RWPE2 (cell line): Measurements from ENCODE around the gene EXOC7.

Experiments used
- ATAC-seq: fragments of 200-7000 bp; cut with Tn5 transposase; 3 replicates; pipeline ENCODE4 v1.9.1; 2021; ENCODE audit warnings: low read depth
- DNase-seq: peaks from one replicate; pipeline ENCODE4 v3.0.0-alpha.2; 2020; ENCODE audit warnings: low spot score
- H3K27ac ChIP-seq: fragments of 450-650 bp; 2 replicates; pipeline ENCODE4 v1.5.1; 2017; ENCODE audit warnings: mild to moderate bottlenecking; ENCODE audit not compliant: poor library complexity, severe bottlenecking
- H3K27me3 ChIP-seq: fragments of 250-450 bp; sonication (Bioruptor Pico); 2 replicates; pipeline ENCODE4 v1.5.1; 2021; ENCODE audit warnings: mild to moderate bottlenecking, moderate library complexity; ENCODE audit not compliant: insufficient read depth, poor library complexity, severe bottlenecking
- H3K36me3 ChIP-seq: fragments of 250-450 bp; sonication (Bioruptor Pico); 2 replicates; pipeline ENCODE4 v1.5.1; 2020; ENCODE audit warnings: low read depth, mild to moderate bottlenecking, moderate library complexity
- H3K4me1 ChIP-seq: fragments of 250-450 bp; sonication (Bioruptor Pico); 2 replicates; pipeline ENCODE4 v1.5.1; 2021; ENCODE audit warnings: mild to moderate bottlenecking, moderate library complexity; ENCODE audit not compliant: insufficient read depth, poor library complexity, severe bottlenecking
- H3K4me3 ChIP-seq: fragments of 250-450 bp; sonication (Bioruptor Pico); 2 replicates; pipeline ENCODE4 v1.5.1; 2021; ENCODE audit warnings: mild to moderate bottlenecking, moderate library complexity; ENCODE audit not compliant: severe bottlenecking
- H3K9me3 ChIP-seq: fragments of 250-450 bp; sonication (Bioruptor Pico); 2 replicates; pipeline ENCODE4 v1.5.1; 2021; ENCODE audit warnings: mild to moderate bottlenecking, moderate library complexity; ENCODE audit not compliant: severe bottlenecking
- CTCF ChIP-seq: fragments of 450-650 bp; IDR thresholded peaks from one replicate; pipeline ENCODE4 v1.5.1; 2017; ENCODE audit warnings: mild to moderate bottlenecking, moderate library complexity; ENCODE audit not compliant: poor library complexity, severe bottlenecking

Gene EXOC7

DNA sequence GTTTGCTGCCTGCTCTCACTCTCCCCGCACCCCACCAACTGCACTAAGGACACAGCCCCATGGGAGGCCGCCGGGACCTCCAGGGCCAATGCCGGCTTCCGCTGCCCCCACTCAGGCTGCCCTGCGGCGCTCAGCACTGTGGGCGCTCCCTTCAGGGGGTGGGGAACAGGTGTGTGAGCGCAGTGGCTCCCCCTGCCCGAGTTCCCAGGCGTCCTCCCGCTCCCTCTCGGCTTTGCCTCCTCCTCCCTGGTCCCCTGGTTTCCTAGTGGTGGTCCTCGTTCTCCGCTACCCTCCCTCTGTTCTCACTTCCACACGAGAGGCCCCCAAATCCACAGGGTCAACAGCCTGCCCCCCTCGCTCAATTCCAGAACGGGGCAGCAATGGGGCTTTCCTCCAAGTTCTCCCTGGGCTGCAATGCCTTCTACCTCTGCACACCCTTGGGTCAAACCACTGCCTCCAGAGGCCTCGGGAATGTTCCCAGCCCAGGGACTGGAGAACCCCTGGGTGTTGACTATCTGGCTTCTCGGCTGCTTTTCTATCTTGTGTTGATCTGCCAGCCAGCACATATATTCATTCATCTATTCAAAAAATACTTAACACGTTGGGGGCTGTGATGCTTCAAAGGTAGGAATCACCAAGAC, 27.6 kb upstream of the EXOC7 start:
- Histone ChIP-seq H3K27me3 (no peaks in the 10 kb centered on the region), H3K4me1 (peaks cover 18% of the 10 kb centered on the region), H3K27ac (no peak overlapping the region), H3K4me3 (no peak overlapping the region), H3K36me3 (no peaks in the 10 kb centered on the region), H3K9me3 (no peaks in the 10 kb centered on the region)
- ATAC-seq (no peak), DNase-seq (no peak)
- TF ChIP-seq CTCF = no peak

GRCh38 chr17:76130473-76130872, 26.9 kb upstream of the EXOC7 start:
- Histone ChIP-seq H3K27ac (no peak overlapping the region), H3K4me3 (no peak overlapping the region), H3K9me3 (no peaks in the 10 kb centered on the region), H3K36me3 (no peaks in the 10 kb centered on the region), H3K27me3 (no peaks in the 10 kb centered on the region), H3K4me1 (peaks cover 18% of the 10 kb centered on the region)
- ATAC-seq = no peak
- no peak for TF ChIP-seq CTCF
- no peak for DNase-seq

GRCh38 chr17:76125922-76126321, 22.3 kb upstream of the EXOC7 start:
- Histone ChIP-seq H3K36me3 (no peaks in the 10 kb centered on the region), H3K27me3 (no peaks in the 10 kb centered on the region), H3K4me1 (no peaks in the 10 kb centered on the region), H3K4me3 (no peak overlapping the region), H3K9me3 (no peaks in the 10 kb centered on the region), H3K27ac (no peak overlapping the region)
- DNase-seq (no peak), ATAC-seq (no peak)
- TF ChIP-seq CTCF = no peak

DNA sequence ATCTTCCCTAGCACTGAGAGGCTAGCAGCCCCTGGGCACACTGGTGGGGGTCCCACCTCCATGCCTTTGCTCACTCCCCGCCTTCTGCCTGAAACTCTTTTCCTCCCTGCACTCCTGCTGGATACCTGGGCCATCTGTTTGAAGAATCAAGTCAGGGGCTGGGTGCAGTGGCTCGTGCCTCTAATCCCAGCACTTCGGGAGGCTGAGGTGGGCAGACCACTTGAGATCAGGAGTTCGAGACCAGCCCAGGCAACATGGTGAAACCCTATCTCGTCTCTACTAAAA, 21.7 kb upstream of the EXOC7 start:
- Histone ChIP-seq H3K36me3 (no peaks in the 10 kb centered on the region), H3K9me3 (no peaks in the 10 kb centered on the region), H3K4me1 (no peaks in the 10 kb centered on the region), H3K27me3 (no peaks in the 10 kb centered on the region), H3K27ac (no peak overlapping the region), H3K4me3 (no peak overlapping the region)
- DNase-seq (no peak), ATAC-seq (no peak)
- TF ChIP-seq CTCF = no peak

- no peak for ATAC-seq
- Histone ChIP-seq H3K27me3 (no peaks in the 10 kb centered on the region), H3K9me3 (no peaks in the 10 kb centered on the region), H3K27ac (no peak overlapping the region), H3K4me1 (no peaks in the 10 kb centered on the region), H3K4me3 (no peak overlapping the region), H3K36me3 (no peaks in the 10 kb centered on the region)
- no peak for DNase-seq
- no peak for TF ChIP-seq CTCF
These were observed 21.2 kb upstream of the EXOC7 start for GRCh38 chr17:76124582-76125390.
